Measurements from ENCODE around the gene STPG1. TPM values are rescaled to one million over a fixed set of nuclear protein-coding genes. Genes with fewer than 3 reads are reported as not detected.

STPG1 gene
- total RNA-seq, 1 experiment from 2014 or later = 9.1 TPM

DNA sequence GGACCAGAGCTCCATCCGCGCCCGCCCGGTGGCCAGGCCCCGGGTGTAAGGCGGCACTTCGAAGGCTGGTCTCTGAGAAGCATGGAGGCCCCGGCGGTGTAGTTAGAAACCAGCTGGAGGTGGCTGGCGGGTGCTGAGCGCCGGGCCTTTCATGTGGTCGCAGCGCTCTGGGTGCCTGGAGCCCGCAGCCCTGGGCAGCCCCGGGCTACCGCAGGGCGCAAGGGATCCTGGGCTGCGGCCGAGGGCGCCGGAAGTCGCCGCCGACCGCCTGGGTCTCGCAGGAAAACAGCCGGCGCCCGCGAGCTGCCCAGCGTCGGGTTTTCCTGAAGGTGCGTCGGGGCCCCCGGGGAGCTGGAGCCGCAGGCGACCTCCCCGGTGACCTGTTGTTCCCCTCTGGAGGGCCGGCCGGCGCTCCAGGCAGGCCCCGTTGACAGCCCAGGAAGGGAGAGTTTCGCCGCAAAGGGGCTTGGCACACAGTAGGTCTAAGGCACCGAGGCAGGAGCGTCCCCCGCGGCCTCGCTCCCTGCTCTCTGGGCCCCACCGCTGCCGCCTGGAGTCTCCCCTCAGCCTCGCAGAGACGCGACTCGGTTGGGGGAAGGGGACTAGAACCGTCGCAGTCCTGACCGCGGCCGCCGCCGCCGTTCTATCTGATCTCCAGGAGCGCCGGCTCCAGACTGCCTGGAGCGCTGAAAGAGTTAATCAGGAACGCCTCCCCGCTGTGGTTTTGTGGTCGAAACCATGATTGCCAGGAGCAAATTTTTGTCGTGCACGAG lies 91.7 kb downstream of the STPG1 start:
- CTCF ChIA-PET = interaction anchor here (0.9 to 2.3 kb wide), 2 partner anchors 70 to 120 kb away, joined by 3 to 5 read pairs; no protein-coding TSS in a partner anchor
- no peaks in the 10 kb centered on the region for H3K9me3 Mint-ChIP-seq (ENCODE audit: low read depth, unreplicated experiment)
- peaks cover 29% of the 10 kb centered on the region for H3K4me1 Mint-ChIP-seq (ENCODE audit: low read depth, unreplicated experiment)
- no TSS peak for BruUV-seq (replicated peaks)
- H3K27ac Mint-ChIP-seq (ENCODE audit: unreplicated experiment) = no peak overlapping the region
- intact Hi-C loops (cut with micrococcal nuclease; ENCODE audit: unreplicated experiment) = no loop called here
- TF ChIP-seq CTCF (IDR thresholded peaks at IDR 0.05; ENCODE audit: unreplicated experiment) = no peak
- DNase-seq = peak; percentile 64
- H3K4me3 Mint-ChIP-seq (ENCODE audit: low read depth, unreplicated experiment) = peak overlapping the region; percentile 74
- peaks cover 3% of the 10 kb centered on the region for H3K27me3 Mint-ChIP-seq (ENCODE audit: unreplicated experiment)
- peaks cover 6% of the 10 kb centered on the region for H3K36me3 Mint-ChIP-seq (ENCODE audit: insufficient read depth, unreplicated experiment)

- CTCF ChIA-PET = interaction anchor here (0.9 to 2.3 kb wide), 2 partner anchors 71 to 119 kb away, joined by 3 to 5 read pairs; no protein-coding TSS in a partner anchor
- no peak for TF ChIP-seq CTCF (IDR thresholded peaks at IDR 0.05; ENCODE audit: unreplicated experiment)
- intact Hi-C loops (cut with micrococcal nuclease; ENCODE audit: unreplicated experiment) = no loop called here
- Mint-ChIP-seq H3K4me3 (ENCODE audit: low read depth, unreplicated experiment) (peak overlapping the region; percentile 74), H3K9me3 (ENCODE audit: low read depth, unreplicated experiment) (no peaks in the 10 kb centered on the region), H3K4me1 (ENCODE audit: low read depth, unreplicated experiment) (peaks cover 31% of the 10 kb centered on the region), H3K27me3 (ENCODE audit: unreplicated experiment) (no peaks in the 10 kb centered on the region), H3K27ac (ENCODE audit: unreplicated experiment) (no peak overlapping the region), H3K36me3 (ENCODE audit: insufficient read depth, unreplicated experiment) (peaks cover 6% of the 10 kb centered on the region)
- DNase-seq = no peak
- no TSS peak for BruUV-seq (replicated peaks)
Observed at GRCh38 chr1:24321126-24321525, 92.5 kb downstream of the STPG1 start.

DNA sequence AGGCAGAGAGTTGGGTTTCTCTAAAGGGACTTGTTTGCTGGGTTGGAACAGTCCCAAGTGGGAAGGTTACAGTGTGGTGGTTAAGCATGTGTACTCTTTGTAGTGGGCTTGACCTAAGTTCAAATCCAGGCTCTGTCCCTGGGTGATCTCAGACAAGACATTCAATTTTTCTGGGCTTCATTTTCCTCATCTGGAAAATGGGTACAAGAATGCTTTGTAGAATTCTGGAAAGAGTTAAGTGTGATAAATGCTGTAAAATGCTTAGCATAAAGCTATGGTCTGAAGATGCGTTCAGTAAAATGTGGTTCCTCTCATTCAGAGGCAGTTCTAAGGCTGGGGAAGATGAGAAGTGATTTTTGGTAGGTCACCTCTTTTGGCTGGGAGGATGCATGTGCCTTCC lies 93.6 kb downstream of the STPG1 start:
- CTCF ChIA-PET = no interaction called here
- Mint-ChIP-seq H3K4me1 (ENCODE audit: low read depth, unreplicated experiment) (peaks cover 31% of the 10 kb centered on the region), H3K27ac (ENCODE audit: unreplicated experiment) (no peak overlapping the region), H3K4me3 (ENCODE audit: low read depth, unreplicated experiment) (peak overlapping the region; percentile 79), H3K27me3 (ENCODE audit: unreplicated experiment) (no peaks in the 10 kb centered on the region), H3K9me3 (ENCODE audit: low read depth, unreplicated experiment) (no peaks in the 10 kb centered on the region), H3K36me3 (ENCODE audit: insufficient read depth, unreplicated experiment) (peaks cover 6% of the 10 kb centered on the region)
- BruUV-seq (replicated peaks) = no TSS peak
- no peak for DNase-seq
- intact Hi-C loops (cut with micrococcal nuclease; ENCODE audit: unreplicated experiment) = loop anchor here (5.0 kb wide), 2 partner anchors 72 to 118 kb away; no protein-coding TSS in a partner anchor
- TF ChIP-seq CTCF (IDR thresholded peaks at IDR 0.05; ENCODE audit: unreplicated experiment) = no peak

DNA sequence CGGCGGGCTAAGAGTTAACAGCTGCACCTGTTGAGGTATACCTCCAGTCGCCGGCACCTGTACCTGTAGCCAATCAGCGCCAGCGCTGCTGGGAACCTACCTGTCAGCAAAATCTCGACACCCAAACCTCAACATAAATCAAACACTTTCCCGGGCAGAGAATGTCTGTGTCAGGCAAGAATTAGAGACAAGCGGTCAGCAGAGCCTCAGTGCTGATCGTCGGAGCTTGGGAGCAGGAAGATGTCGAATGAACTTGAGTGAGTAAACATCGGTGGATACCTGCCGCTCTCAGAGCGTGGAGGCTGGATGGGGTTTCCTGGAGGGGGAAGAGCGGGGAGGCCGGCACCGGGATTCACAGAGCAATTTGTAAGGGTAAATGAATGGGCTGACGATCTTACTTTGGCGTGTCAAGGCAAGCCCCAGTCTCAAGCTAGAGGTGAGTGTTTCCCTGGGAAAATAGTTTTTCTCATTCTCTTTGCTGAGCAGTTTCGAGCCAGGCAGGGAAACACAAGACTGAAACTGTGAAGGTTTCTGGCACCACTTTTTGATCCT lies 94.2 kb downstream of the STPG1 start, which contains the start of gene GRHL3:
GRHL3 (plus strand) TSS at position 46 of the 552 bp plus-strand sequence; CDS start at position 241, 195 bp downstream.
- no peaks in the 10 kb centered on the region for H3K27me3 Mint-ChIP-seq (ENCODE audit: unreplicated experiment)

More for the DNA sequence above, 94.2 kb downstream of the STPG1 start, which contains the start of gene GRHL3:
- H3K9me3 Mint-ChIP-seq (ENCODE audit: low read depth, unreplicated experiment) = no peaks in the 10 kb centered on the region
- CTCF ChIA-PET = interaction anchor here (0.6 kb wide), 1 partner anchor 114 kb away, joined by 4 read pairs; no protein-coding TSS in a partner anchor
- TF ChIP-seq CTCF (IDR thresholded peaks at IDR 0.05; ENCODE audit: unreplicated experiment) = no peak
- peaks cover 6% of the 10 kb centered on the region for H3K36me3 Mint-ChIP-seq (ENCODE audit: insufficient read depth, unreplicated experiment)
- peak within 1 kb of the TSS; percentile 79 for H3K4me3 Mint-ChIP-seq (ENCODE audit: low read depth, unreplicated experiment)
- DNase-seq = peak; percentile 62
- H3K27ac Mint-ChIP-seq (ENCODE audit: unreplicated experiment) = peak within 1 kb of the TSS; percentile 66
- intact Hi-C loops (cut with micrococcal nuclease; ENCODE audit: unreplicated experiment) = loop anchor here (5.0 kb wide), 2 partner anchors 73 to 117 kb away; no protein-coding TSS in a partner anchor
- BruUV-seq (replicated peaks) = TSS peak; percentile 28
- H3K4me1 Mint-ChIP-seq (ENCODE audit: low read depth, unreplicated experiment) = peaks cover 31% of the 10 kb centered on the region

Data from Calu3 (cell line).